HG03196 (cell line): ENCODE results near the gene RUFY3.
"Not testable (repeated sequence)": the region's sequence is repeated elsewhere in the genome, so short reads cannot be mapped to it uniquely, and the experiment has no call there.

Experiments used
- ATAC-seq: cut with Tn5 transposase; IDR thresholded peaks from one replicate; pipeline ENCODE4 v1.9.1; 2021; ENCODE audit not compliant: unreplicated experiment

RUFY3 gene

DNA sequence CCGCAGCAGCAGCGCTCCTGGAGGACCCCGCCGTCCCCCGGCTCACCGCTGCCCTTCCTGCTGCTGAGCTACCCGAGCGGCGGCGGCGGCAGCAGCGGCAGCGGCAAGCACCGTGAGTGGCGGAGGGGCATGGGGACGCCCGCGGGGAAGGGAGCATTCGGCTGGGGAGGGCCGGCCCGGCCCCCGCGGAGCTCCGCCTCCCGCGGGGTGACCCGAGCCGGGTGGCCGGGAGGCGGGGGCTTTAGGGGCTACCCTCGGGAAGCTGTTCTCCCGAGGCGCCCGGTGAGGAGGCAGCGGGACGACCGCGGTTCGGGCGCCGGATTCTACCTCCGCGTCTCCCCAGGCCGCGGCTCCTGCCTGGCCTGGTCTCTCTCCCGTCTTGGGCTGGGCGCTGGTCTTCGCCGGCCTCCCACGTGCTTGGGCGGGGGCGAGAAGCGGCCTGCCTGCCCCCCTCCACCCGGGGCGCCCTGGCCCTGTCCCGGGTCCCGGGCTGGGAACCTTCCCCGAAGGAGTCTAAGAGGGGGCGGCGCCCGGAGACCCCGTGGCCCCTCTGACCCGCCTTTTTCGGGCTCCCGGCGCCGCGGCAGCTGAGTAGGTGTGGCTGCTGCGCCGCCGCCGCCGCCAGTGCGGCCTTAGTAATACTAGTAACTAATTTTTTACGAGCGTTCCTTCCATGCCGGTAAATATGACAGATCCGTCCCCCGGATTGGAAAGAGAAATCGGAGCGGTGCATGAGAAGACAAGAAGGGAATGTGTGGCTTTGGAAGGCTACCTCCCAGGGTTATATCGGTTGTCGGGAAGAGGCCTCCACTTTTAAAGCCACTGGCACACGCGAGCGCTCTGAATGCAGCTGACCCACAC is 16.4 kb upstream of the RUFY3 start:
- ATAC-seq, result peak; percentile 53

DNA sequence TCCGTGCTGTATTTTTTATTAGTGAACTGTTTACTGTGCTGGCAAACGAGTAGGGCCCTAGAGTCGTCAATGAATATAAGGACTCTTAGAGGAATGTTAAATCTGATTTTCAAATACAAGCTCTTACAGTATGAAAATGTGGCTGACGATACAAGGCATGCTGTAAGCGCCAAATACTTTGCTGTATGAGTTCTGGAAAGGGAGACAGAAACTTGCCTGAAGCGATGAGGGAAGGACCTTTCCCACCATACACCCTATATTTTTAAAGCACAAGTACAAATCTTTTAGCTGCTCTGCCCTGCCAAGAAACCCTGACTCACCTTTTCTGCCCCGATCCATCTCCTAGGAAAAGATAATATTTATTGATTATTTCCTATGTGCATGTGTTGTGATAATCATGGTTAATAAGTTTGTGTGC is 15.7 kb upstream of the RUFY3 start:
- no peak for ATAC-seq

DNA sequence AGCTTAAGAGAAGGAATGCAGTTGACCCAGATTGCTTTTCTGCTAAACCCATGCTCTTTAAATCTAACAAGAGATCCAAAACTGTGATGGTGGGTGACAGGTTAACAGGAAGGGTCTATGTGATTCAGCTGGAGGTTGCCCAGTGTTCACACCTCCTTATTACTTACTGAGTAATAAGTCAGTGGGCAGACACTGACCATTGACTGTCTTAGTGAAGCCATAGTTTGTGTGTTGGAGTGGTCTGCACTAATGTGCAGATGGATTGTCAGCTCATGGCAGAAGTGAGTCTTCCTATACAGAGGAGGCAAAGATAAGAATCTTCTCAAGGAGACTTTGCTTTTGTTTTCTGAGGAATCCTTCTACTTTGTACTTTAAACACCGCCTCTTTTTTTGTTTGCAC is 15.2 kb upstream of the RUFY3 start:
- ATAC-seq, result no peak

DNA sequence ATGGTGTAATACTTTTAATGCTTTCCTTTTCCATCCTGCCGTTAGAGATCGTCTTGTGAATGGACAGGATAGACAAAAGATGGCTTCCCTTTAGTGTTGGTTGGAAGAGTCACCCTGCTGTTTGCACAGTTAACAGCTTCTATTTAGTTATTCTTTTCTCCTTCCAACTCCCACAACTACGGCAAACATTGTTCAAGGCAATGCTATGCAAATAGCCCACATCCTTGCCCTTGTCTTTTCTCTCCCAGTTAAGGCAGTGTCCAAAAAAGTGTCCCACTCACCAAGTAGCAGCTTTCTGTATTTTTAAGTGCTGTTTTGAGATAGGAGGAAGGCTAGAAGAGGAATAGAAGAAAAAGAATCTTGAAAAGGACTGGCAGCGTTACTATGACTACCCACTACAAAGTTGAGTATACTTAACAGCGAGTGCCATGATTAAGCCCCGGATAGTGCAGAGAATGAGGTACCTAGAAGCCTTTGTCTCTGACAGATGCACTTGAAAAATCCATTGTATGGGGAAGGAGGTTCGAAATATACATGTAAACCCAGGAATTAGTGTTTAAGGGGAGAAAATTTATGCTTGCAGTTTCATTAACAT is 12.1 kb upstream of the RUFY3 start:
- no peak for ATAC-seq

DNA sequence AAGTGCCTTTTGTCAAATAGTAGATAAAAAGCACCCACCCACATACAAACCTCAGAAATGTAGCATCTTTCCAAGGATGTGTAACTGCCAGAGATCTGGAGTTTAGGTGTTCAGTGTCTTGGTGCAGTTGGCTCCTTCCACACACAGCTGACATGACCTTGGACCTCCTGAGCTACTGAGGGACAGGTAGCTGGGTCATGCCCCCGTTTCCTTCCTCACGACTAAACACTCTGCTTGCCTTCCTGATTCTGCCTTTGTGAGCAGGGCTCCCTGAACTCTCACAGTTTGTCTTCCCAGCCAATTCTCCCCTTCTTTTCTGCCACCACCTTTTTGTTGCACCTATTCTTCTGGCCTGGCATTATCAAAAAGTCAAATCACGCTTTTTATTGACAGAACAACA is 10.2 kb upstream of the RUFY3 start:
- no peak for ATAC-seq

DNA sequence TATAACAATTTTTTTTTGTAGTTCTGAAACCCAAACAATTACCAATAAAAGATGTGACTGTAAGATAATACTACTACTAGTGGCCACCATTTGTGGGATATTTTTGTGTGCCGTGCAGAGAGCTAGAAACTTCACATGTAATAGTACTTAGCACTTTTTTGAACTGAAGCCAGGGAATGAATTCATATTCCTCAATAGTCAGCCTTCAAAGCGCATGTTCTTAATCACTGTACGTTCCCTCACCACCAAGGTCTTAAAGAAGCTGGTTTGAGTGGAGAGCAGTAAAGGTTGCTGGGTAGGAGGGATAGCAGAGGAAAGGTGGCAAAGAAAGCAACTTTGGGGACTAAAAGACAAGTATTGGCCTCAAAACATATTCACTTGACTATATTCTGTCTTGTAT is 9.6 kb upstream of the RUFY3 start:
- no peak for ATAC-seq

DNA sequence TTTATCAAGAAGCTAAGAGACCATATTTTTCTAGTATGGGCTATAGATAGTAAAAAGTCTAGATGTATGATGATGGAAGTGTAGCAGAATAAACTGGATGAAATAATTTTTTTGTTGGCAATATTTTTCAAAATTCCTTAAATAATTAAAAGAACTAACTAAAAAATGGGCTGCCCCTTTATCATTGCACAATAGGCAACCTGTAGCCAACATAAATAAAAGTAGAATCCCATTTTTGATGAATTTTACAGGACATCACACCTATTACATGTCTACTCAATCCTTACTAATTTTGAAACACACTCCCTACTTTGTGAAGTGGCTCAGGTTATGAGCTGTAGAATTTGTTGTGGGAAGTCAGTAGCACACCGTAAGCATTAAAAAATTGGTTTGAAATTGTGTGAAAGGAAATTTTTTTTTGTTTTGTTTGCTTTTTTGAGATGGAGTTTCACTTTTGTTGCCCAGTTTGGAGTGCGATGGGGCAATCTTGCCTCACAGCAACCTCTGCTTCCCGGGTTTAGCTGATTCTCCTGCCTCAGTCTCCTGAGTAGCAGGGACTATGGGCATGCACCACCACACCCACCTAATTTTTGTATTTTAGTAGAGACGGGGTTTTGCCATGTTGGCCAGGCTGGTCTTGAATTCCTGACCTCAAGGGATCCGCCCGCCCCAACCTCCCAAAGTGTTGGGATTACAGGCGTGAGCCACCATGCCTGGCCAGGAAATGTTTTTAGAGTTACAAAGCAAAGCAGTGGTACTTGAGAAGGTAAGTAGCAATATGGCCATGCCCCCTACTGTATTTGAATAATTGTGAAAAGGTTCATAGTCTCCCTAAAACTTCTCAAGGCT is 8.9 kb upstream of the RUFY3 start:
- ATAC-seq, result no peak

DNA sequence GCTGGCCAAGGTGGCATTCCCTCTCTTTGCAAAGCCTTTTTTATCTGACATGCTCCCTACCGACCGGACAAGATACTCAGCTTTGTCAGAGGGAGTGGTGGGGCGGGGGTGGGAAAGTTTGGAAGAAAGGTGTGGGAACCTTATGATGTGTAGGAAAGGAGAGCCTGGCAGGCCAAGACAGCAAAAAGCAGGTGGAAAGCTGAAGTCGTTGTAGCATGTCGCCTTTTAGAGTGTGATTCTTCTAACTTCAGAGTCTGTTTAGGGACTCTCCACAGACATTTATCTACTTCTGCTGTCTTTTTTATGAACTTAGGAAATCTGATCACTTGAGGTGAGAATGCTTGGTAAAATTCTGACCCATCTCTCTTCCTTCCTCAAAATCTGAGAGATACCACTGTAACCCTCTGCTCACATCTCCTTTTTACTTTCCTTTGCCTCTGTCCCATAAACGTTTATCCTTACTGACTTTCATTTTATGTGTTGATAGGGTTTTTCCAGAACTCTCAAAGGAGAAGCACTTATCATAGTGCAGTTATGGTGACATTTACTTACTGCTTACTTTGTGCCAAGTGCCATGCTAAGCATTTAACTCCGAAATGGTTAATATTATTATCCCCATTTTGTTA is 8.2 kb upstream of the RUFY3 start:
- ATAC-seq, result no peak

DNA sequence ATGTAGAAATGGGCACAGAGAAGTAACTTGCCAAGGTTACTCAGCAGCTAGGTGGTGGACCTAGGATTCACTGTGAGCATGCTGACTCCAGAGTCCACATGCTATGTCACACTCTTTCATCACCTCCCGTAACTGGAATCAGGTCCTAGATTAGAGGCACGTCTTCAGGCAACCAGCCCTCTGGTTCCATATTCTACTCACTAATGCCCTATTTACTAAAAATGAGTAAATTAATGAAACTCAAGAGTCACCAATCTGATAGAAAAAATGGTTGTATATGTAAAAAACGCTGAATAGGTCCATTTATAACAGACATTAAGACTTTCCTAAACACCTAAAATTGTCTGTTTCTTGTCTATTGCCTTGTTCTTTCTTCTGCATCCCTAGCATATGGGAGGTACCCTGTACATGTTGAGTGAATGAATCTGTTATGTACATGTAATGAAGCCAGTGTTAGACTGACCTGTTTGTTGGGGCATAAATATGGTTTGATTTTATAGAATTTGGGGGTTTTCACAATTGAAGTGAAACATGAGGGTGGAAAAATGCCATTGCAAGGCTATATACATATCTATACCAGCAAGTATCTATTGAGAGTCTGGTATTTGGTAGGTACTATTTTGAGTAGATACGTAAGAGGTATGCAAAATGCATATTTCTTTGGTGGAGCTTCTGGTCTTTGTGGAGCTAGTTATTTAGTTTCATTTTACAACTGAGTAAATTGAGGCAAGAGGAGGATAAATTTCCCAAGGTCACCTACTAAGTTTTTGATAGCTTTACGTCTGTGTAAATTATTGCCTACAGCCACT is 7.5 kb upstream of the RUFY3 start:
- peak; percentile 54 for ATAC-seq

DNA sequence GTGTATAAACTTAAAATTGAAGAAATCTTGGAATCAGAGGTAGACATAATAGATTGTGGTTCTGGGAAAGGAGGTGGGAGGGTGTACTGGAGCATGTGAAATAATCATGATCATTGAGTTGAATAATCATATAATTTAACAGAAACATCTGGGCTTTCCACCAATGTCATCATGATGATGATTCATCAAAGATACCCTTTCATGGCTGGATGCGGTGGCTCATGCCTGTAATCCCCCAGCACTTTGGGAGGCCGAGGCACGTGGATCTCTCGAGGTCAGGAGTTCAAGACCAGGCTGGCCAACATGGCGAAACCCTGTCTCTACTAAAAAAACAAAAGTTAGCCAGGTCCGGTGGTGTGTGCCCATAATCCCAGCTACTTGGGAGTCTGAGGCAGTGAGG is 6.7 kb upstream of the RUFY3 start:
- peak; percentile 20 for ATAC-seq

DNA sequence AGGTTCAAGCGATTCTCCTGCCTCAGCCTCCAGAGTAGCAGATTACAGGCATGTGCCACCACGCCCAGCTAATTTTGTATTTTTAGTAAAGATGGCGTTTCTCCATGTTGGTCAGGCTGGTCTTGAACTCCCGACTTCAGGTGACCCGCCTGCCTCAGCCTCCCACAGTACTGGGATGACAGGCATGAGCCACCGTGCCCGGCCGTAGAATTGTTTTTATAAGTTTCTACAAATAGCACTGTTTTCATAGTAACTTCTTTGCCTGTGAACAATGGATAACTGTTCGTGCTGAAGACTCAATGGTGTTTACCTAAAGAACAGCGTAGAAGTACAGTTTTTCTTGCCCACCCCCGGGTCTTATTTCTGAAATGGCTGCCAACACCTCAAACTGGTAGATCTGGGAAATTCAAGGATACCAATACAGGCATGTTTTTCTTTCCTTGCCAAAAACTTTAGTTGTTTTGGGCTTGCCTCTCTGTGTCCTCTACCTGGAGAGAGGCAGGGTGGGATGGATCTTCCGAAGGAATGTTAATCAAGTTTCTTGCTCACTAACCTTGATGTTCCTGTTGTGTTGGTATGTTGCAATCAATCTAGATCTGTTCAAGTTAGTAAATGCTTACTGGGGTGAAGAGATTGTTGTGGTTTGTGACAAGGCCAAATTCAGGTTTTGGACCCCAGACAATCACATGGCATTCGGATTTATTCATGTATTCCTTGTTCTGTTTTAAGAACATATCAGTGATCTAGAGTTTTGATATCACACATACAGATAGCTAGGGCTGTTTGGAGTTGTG is 2.8 kb upstream of the RUFY3 start:
- no peak for ATAC-seq

DNA sequence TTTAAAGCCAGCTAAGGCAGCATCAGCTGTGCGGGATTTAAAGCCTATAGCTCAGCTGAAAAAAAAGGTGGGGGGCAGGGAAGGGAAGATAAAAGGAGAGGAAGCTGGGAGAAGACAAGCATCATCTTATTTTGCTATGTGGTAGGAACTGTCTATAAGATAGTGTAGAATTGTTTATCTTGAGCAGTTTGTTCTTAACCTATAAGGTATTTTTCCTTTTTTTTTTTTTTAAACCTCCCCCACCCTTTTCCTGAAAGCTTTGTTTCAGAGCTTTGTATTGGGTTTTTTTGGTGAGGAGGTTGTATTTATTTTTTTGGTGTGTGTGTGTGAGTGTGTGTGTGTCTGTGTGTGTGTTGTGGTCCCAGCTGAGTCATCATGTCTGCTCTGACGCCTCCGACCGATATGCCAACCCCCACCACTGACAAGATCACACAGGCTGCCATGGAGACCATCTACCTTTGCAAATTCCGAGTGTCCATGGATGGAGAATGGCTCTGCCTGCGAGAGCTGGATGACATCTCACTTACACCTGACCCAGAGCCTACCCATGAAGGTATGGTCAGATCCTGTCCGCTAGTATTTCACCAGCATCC is 531 bp downstream of the RUFY3 start:
- no peak for ATAC-seq

DNA sequence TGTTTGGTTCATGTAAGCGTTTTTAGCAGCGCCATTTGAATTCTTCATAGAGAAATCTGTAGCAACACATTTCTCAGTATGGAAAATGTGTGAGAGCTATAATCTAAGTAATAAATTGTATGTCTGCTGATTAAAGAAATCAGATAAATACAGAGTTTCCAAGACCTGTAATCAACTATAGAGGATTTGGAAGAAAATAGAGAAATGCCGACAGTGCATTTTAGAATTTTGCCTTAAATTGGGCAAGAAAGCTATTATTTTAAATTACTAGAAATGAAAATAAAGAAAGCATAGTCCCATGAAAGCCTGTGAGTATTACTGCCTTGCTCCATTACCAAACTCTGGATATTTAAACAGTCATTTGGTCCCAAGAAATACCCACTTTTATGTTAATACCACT is 2.7 kb downstream of the RUFY3 start:
- no peak for ATAC-seq

DNA sequence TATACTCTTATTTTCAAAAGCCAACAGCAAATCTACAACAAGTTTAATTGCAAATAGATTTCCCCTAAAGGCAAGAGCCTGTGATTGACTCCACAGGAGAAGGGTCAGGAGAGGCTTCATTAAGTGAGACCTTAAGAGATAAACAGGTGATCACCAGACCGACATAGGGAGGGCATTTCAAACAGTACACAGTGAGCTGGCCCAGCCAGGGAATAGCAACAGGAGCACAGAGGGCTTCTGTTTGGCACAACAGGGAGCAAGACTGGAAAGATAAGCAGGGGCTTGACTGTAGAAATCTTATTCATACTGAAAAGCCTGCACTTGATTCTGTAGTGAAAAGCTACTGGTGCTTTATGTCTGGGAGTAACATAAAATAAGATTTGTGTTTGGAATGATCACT is 3.9 kb downstream of the RUFY3 start:
- ATAC-seq, result no peak

DNA sequence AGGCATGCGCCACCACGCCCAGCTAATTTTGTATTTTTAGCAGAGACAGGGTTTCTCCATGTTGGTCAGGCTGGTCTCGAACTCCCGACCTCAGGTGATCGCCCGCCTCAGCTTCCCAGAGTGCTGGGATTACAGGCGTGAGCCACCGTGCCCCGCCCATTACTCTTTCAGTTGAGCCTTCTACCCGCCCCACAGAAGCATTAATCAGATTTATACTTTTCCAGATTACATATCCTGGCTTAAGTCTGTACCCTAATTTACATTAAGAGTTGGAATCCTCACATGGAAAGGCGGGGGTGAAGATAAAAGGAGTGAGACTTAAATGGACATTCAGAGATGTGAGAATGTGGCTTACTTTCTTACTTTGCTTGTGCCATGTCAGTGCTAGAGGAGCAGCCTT is 4.8 kb downstream of the RUFY3 start:
- not testable (repeated sequence) for ATAC-seq

DNA sequence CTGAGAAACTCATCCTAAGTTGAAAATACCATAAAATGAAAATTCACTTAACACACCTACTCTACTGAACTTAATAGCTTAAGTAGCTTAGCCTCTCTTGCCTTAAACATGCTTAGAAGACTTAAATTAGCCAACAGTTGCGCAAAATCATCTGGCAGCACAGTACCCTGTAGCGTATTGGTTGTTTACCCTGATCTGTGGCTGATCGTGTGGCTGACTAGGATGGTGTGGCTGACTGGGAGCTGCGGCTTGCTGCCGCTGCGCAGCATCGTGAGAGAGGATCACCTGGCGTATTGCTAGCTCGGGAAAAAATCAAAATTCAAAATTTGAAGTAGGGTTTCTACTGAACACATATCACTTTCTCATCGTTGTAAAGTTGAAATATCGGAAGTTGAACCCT is 6.3 kb downstream of the RUFY3 start:
- ATAC-seq, result no peak

DNA sequence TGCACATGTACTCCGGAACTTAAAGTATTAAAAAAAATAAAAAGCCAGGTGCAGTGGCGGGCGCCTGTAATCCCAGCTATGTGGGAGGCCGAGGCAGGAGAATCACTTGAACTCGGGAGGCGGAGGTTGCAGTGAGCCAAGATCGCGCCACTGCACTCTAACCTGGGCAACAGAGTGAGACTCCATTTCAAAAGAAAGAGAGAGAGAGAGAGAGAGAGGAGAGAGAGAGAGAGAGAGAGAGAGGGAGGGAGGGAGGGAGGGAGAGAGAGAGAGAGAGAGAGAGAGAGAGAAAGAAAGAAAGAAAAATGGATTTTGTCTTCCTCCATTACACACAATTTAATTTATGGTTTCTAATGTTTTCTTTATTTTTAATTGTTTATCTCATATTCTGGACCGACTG is 11.1 kb downstream of the RUFY3 start:
- not testable (repeated sequence) for ATAC-seq

DNA sequence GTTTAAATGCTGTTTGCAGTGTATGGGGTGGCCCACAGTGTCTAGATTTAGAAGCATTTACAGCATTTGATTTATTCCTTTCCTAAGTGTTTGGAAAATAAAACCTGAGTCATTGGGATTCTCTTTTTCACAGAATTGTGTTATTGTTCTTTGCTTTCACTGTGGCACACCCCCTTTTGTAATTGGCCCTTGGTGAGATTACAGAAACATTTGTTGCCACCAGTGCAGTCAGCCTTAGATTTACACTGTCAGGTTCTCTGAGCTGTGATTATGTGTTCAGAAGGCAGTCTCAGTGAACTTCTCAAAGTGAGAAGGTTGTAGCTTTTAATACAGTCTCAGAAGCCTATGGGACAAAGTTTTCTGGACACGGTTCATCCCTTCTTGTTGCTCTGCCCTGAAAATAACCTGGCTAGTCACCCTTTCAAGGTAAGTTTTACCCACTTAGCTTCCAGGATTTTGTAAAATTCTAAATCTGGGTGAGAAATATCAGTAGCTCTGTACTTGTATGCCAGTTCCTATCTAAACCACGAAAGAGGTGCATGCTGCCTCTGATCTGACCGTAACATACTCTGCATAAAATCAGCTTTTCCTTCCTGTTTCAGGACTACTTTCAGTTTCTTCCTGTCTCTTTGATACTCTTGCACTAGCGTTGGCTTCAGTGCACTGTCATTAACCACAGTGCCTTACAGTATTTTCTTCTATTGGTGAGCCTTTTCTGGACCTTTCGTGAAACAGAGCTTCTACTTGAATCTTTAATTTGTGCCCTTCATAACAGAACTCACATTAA is 12.6 kb downstream of the RUFY3 start:
- ATAC-seq, result peak; percentile 90

DNA sequence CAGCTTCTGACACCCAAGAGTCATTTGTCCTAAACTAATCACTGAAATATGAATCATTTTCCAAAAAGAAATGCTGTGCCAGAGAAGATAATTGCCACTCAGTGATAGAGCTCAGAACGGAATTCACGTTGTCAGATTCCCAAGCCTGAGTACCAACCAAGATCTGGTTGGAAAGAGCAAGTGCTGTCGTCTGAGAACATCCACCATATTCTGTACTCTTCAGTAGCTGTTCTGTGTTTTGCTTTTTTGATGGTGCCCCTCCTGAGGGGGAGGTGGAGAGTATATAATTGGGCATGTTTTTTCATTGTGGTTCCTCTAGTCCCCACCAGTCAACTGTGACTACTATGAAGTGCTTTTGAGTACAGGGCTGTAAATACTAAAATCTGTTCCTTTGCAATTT is 13.2 kb downstream of the RUFY3 start:
- no peak for ATAC-seq
